DOHH2 (cell line): Measurements from ENCODE around the gene MTRFR.

Experiments
- H3F3A ChIP-seq: fragments of 200-600 bp; sonication (generic), shearing (Covaris generic); 2 replicates; pipeline ENCODE4 v1.6.0; 2016; ENCODE audit warnings: antibody characterized with exemption, mild to moderate bottlenecking; ENCODE audit not compliant: control insufficient read depth, insufficient read depth
- H3K27ac ChIP-seq: fragments of 200-600 bp; sonication (generic); 2 replicates; pipeline ENCODE4 v1.5.1; 2014; ENCODE audit warnings: low read depth, mild to moderate bottlenecking, low read length, moderate library complexity
- H3K27me3 ChIP-seq: fragments of 200-600 bp; sonication (generic); 2 replicates; pipeline ENCODE4 v1.6.1; 2014; ENCODE audit warnings: mild to moderate bottlenecking, low read length, mixed read lengths; ENCODE audit not compliant: control insufficient read depth
- H3K36me3 ChIP-seq: fragments of 200-600 bp; sonication (generic); 2 replicates; pipeline ENCODE4 v1.6.1; 2014; ENCODE audit warnings: mild to moderate bottlenecking, low read length, moderate library complexity, mixed read lengths; ENCODE audit not compliant: control insufficient read depth
- H3K4me1 ChIP-seq: fragments of 200-600 bp; sonication (generic); 2 replicates; pipeline ENCODE4 v1.6.1; 2014; ENCODE audit warnings: mild to moderate bottlenecking, low read length, mixed read lengths; ENCODE audit not compliant: control insufficient read depth
- H3K4me2 ChIP-seq: fragments of 200-600 bp; sonication (generic); 2 replicates; pipeline ENCODE4 v1.6.0; 2014; ENCODE audit warnings: mild to moderate bottlenecking, low read length, moderate library complexity
- H3K4me3 ChIP-seq: fragments of 200-600 bp; sonication (generic); 2 replicates; pipeline ENCODE4 v1.5.1; 2014; ENCODE audit warnings: mild to moderate bottlenecking, low read length, mixed read lengths
- H3K79me2 ChIP-seq: fragments of 200-600 bp; sonication (generic); 2 replicates; pipeline ENCODE4 v1.6.1; 2014; ENCODE audit warnings: mild to moderate bottlenecking, low read length, mixed read lengths; ENCODE audit not compliant: control insufficient read depth
- H3K9me2 ChIP-seq: fragments of 200-600 bp; sonication (generic); replicated peaks from 2 replicates; pipeline ENCODE4 v1.6.1; 2014; ENCODE audit warnings: mild to moderate bottlenecking, low read length, mixed read lengths; ENCODE audit not compliant: control insufficient read depth
- H3K9me3 ChIP-seq: fragments of 200-600 bp; sonication (generic); 2 replicates; pipeline ENCODE4 v1.6.1; 2014; ENCODE audit warnings: antibody characterized with exemption, low read length, mixed read lengths; ENCODE audit not compliant: control insufficient read depth, insufficient read depth
- H4K20me1 ChIP-seq: fragments of 200-600 bp; sonication (generic); 2 replicates; pipeline ENCODE4 v1.6.0; 2014; ENCODE audit warnings: low read depth, mild to moderate bottlenecking, antibody characterized with exemption, low read length, moderate library complexity; ENCODE audit not compliant: control insufficient read depth, insufficient read depth
- CTCF ChIP-seq: fragments of 200-600 bp; sonication (generic); IDR thresholded peaks from one replicate; pipeline ENCODE4 v1.5.1; 2014; ENCODE audit warnings: antibody characterized with exemption, mild to moderate bottlenecking, low read depth, low read length; ENCODE audit not compliant: poor library complexity, severe bottlenecking
- EZH2phosphoT487 ChIP-seq: fragments of 200-600 bp; sonication (generic); IDR thresholded peaks from 2 replicates; pipeline ENCODE4 v1.6.1; 2017; ENCODE audit warnings: borderline replicate concordance, mild to moderate bottlenecking, antibody characterized with exemption, low read length, moderate library complexity, mixed read lengths

MTRFR gene

GRCh38 chr12:123264642-123265041 lies 31.4 kb downstream of the MTRFR start:
- peaks cover 21% of the 10 kb centered on the region for H3K79me2 ChIP-seq
- H3K36me3 ChIP-seq: peaks cover 24% of the 10 kb centered on the region
- no peak overlapping the region for H3K4me3 ChIP-seq
- H3K27ac ChIP-seq: no peak overlapping the region
- TF ChIP-seq EZH2phosphoT487 (no peak), CTCF (peak; percentile 32)
- H3K9me2 ChIP-seq: no peaks in the 10 kb centered on the region
- no peaks in the 10 kb centered on the region for H3K27me3 ChIP-seq
- H4K20me1 ChIP-seq: no peaks in the 10 kb centered on the region
- peaks cover 7% of the 10 kb centered on the region for H3K4me1 ChIP-seq
- H3F3A ChIP-seq: 0 out of 2 replicates have a peak, but pooled peaks cover 4% of the 10 kb centered on the region
- H3K9me3 ChIP-seq: no peaks in the 10 kb centered on the region
- no peak overlapping the region for H3K4me2 ChIP-seq

- TF ChIP-seq CTCF: no peak
- no peak for TF ChIP-seq EZH2phosphoT487
- H3K79me2 ChIP-seq: peaks cover 33% of the 10 kb centered on the region
- H3K27me3 ChIP-seq: no peaks in the 10 kb centered on the region
- no peak overlapping the region for H3K4me3 ChIP-seq
- no peaks in the 10 kb centered on the region for H3K9me2 ChIP-seq
- H3K4me2 ChIP-seq: no peak overlapping the region
- H3K4me1 ChIP-seq: peaks cover 16% of the 10 kb centered on the region
- H3K27ac ChIP-seq: no peak overlapping the region
- no peaks in the 10 kb centered on the region for H3K9me3 ChIP-seq
- no peaks in the 10 kb centered on the region for H3F3A ChIP-seq
- H3K36me3 ChIP-seq: peaks cover 11% of the 10 kb centered on the region
- H4K20me1 ChIP-seq: no peaks in the 10 kb centered on the region
Observed at GRCh38 chr12:123265851-123266678, 32.8 kb downstream of the MTRFR start.

- Histone ChIP-seq H3K27ac (no peak overlapping the region), H3K9me2 (no peaks in the 10 kb centered on the region), H3K79me2 (peaks cover 33% of the 10 kb centered on the region), H3K4me2 (no peak overlapping the region), H3K27me3 (no peaks in the 10 kb centered on the region), H3K4me3 (no peak overlapping the region), H3F3A (no peaks in the 10 kb centered on the region), H4K20me1 (no peaks in the 10 kb centered on the region), H3K36me3 (peaks cover 10% of the 10 kb centered on the region), H3K9me3 (no peaks in the 10 kb centered on the region), H3K4me1 (peaks cover 16% of the 10 kb centered on the region)
- TF ChIP-seq EZH2phosphoT487 (no peak), CTCF (no peak)
Observed at GRCh38 chr12:123266679-123267277, 33.5 kb downstream of the MTRFR start.
